BJ (cell line): ENCODE measurements around the gene DAB2IP. TPM values are rescaled to one million over a fixed set of nuclear protein-coding genes. Genes with fewer than 3 reads are reported as not detected.

ENCODE experiments used
- CTCF ChIA-PET: fragments of 350-600 bp; formaldehyde crosslinking; extraction: SDS; loops from one replicate; lab custom pipeline; 2021; ENCODE audit warnings: antibody characterized with exemption, inconsistent platforms; lab: Yijun Ruan, JAX
- POLR2A ChIA-PET: fragments of 300-600 bp; sonication (Branson Sonifier 250); formaldehyde crosslinking; extraction: SDS; loops from one replicate; lab custom pipeline; 2021; ENCODE audit warnings: antibody characterized with exemption; lab: Charles Lee
- DNase-seq: peaks from one replicate; pipeline ENCODE4 v3.0.0-alpha.2; 2011; ENCODE audit warnings: low read depth
- H3K27me3 ChIP-seq: 2 replicates; pipeline ENCODE4 v1.6.0; 2011; ENCODE audit warnings: low read length; ENCODE audit not compliant: control insufficient read depth, insufficient read depth
- H3K36me3 ChIP-seq: 2 replicates; pipeline ENCODE4 v1.5.1; 2011; ENCODE audit warnings: low read length; ENCODE audit not compliant: control insufficient read depth, insufficient read depth
- H3K4me3 ChIP-seq: 2 replicates; pipeline ENCODE4 v1.5.1; 2011; ENCODE audit warnings: low read depth, mild to moderate bottlenecking, control low read depth, low read length
- CTCF ChIP-seq: IDR thresholded peaks from 2 replicates; pipeline ENCODE4 v1.5.1; 2011; ENCODE audit warnings: low read depth, mild to moderate bottlenecking, control low read depth, inconsistent platforms, low read length, moderate library complexity; ENCODE audit not compliant: insufficient read depth
- polyA plus RNA-seq: library from polyadenylated mRNA; depleted of rRNA; stranded (reverse); fragments of >200 nt; gene quantifications from 2 replicates; pipeline ENCODE4 v1.2.3, GENCODE V29; 2011

DAB2IP gene
- polyA plus RNA-seq, 1 experiment = 38.1 TPM

GRCh38 chr9:121809356-121810050 lies 158.1 kb downstream of the DAB2IP start:
- CTCF ChIA-PET = no interaction called here
- POLR2A ChIA-PET = no interaction called here
- TF ChIP-seq CTCF = no peak

GRCh38 chr9:121810489-121810888 lies 159.1 kb downstream of the DAB2IP start:
- H3K4me3 ChIP-seq = no peak overlapping the region
- ChIA-PET POLR2A (no interaction called here), CTCF (no interaction called here)
- H3K36me3 ChIP-seq = no peaks in the 10 kb centered on the region
- no peaks in the 10 kb centered on the region; the same call in 1 of the 2 replicates for H3K27me3 ChIP-seq
- no peak for TF ChIP-seq CTCF
- DNase-seq = no peak

More at GRCh38 chr9:121809356-121810050, 158.1 kb downstream of the DAB2IP start:
- Histone ChIP-seq H3K27me3 (no peaks in the 10 kb centered on the region; the same call in 1 of the 2 replicates), H3K36me3 (no peaks in the 10 kb centered on the region), H3K4me3 (no peak overlapping the region)
- no peak for DNase-seq

GRCh38 chr9:121811140-121811539 lies 159.7 kb downstream of the DAB2IP start:
- POLR2A ChIA-PET = no interaction called here
- no peak for DNase-seq
- Histone ChIP-seq H3K4me3 (no peak overlapping the region), H3K36me3 (no peaks in the 10 kb centered on the region), H3K27me3 (no peaks in the 10 kb centered on the region; the same call in 1 of the 2 replicates)
- CTCF ChIA-PET = no interaction called here
- no peak for TF ChIP-seq CTCF

- Histone ChIP-seq H3K4me3 (no peak overlapping the region), H3K27me3 (no peaks in the 10 kb centered on the region; the same call in 1 of the 2 replicates), H3K36me3 (no peaks in the 10 kb centered on the region)
- DNase-seq = no peak
- no peak for TF ChIP-seq CTCF
- ChIA-PET POLR2A (no interaction called here), CTCF (no interaction called here)
Measured at GRCh38 chr9:121811751-121812150, 160.3 kb downstream of the DAB2IP start.

- no peak for TF ChIP-seq CTCF
- no peak overlapping the region for H3K4me3 ChIP-seq
- no peaks in the 10 kb centered on the region for H3K36me3 ChIP-seq
- no peak for DNase-seq
- no peaks in the 10 kb centered on the region; the same call in 1 of the 2 replicates for H3K27me3 ChIP-seq
- ChIA-PET CTCF (interaction anchor here (0.9 kb wide), 1 partner anchor 13 kb away, joined by 3 read pairs; no protein-coding TSS in a partner anchor), POLR2A (no interaction called here)
Measured at GRCh38 chr9:121812159-121812735, 160.8 kb downstream of the DAB2IP start.
